Fibroblast of lung (primary cell): Measurements from ENCODE around the gene FCHO1. TPM values are rescaled to one million over a fixed set of nuclear protein-coding genes. Genes with fewer than 3 reads are reported as not detected.

Source experiments
- DNase-seq, 2 donors: peaks; one replicate each; pipeline versions ENCODE4 v3.0.0 to v3.0.0-alpha.2; 2010; ENCODE audit warnings: low read depth in 2 of 2
- H2AFZ ChIP-seq: 2 replicates; pipeline ENCODE4 v1.5.1; 2012; ENCODE audit warnings: low read length, control low read depth, inconsistent platforms
- H3K27ac ChIP-seq: 2 replicates; pipeline ENCODE4 v1.5.1; 2011; ENCODE audit warnings: low read length, control low read depth; ENCODE audit not compliant: insufficient read depth
- H3K27me3 ChIP-seq: 2 replicates; pipeline ENCODE4 v1.5.1; 2011; ENCODE audit warnings: mild to moderate bottlenecking, low read length; ENCODE audit not compliant: control insufficient read depth, insufficient read depth
- H3K36me3 ChIP-seq: 2 replicates; pipeline ENCODE4 v1.5.1; 2011; ENCODE audit warnings: low read length; ENCODE audit not compliant: control insufficient read depth, insufficient read depth
- H3K4me1 ChIP-seq: 2 replicates; pipeline ENCODE4 v1.5.1; 2011; ENCODE audit warnings: low read length; ENCODE audit not compliant: control insufficient read depth, insufficient read depth; ENCODE audit errors: extremely low read depth
- H3K4me2 ChIP-seq: 2 replicates; pipeline ENCODE4 v1.5.1; 2011; ENCODE audit warnings: low read length, control low read depth; ENCODE audit not compliant: insufficient read depth; ENCODE audit errors: extremely low read depth
- H3K4me3 ChIP-seq, 4 experiments: fragments of 200-600 bp in 1 of 4; sonication (generic) in 1 of 4; replicated peaks in 1 of 4; 2 replicates each; pipeline ENCODE4 v1.5.1; 2011 to 2016; ENCODE audit warnings: low read length in 4 of 4, low read depth in 3 of 4, mild to moderate bottlenecking in 3 of 4, control low read depth in 2 of 4, inconsistent platforms in 1 of 4, mixed read lengths in 1 of 4; ENCODE audit not compliant: insufficient read depth in 1 of 4; ENCODE audit errors: control extremely low read depth in 1 of 4
- H3K79me2 ChIP-seq: 2 replicates; pipeline ENCODE4 v1.5.1; 2012; ENCODE audit warnings: mild to moderate bottlenecking, low read length, inconsistent platforms; ENCODE audit not compliant: control insufficient read depth, insufficient read depth
- H3K9ac ChIP-seq: 2 replicates; pipeline ENCODE4 v1.5.1; 2011; ENCODE audit warnings: mild to moderate bottlenecking, low read length, control low read depth; ENCODE audit not compliant: insufficient read depth
- H3K9me3 ChIP-seq: 2 replicates; pipeline ENCODE4 v1.5.1; 2012; ENCODE audit warnings: low read depth, low read length; ENCODE audit not compliant: control insufficient read depth, insufficient read depth
- H4K20me1 ChIP-seq: 2 replicates; pipeline ENCODE4 v1.5.1; 2011; ENCODE audit warnings: low read length; ENCODE audit not compliant: control insufficient read depth, insufficient read depth; ENCODE audit errors: extremely low read depth
- EZH2 ChIP-seq: IDR thresholded peaks from 2 replicates; pipeline ENCODE4 v1.5.1; 2012; ENCODE audit warnings: low read length, control low read depth, mild to moderate bottlenecking; ENCODE audit errors: missing control alignments
- polyA plus RNA-seq, 2 donors: library from polyadenylated mRNA; depleted of rRNA in 1 of 2; stranded (reverse) in 1 of 2; unstranded in 1 of 2; fragments of >200 nt; gene quantifications; 2 replicates each; pipeline ENCODE4 v1.2.1, GENCODE V29; 2011 to 2012; ENCODE audit warnings: missing spikeins in 1 of 2
- total RNA-seq: library from RNA; depleted of rRNA; stranded (reverse); fragments of >200 nt; gene quantifications from 2 replicates; pipeline ENCODE4 v1.2.1, GENCODE V29; 2014
- TF ChIP-seq, protein P1 (sequence below), 2 donors: IDR thresholded peaks in 1 of 2; conservative IDR thresholded peaks in 1 of 2; 1 replicate in 1 of 2; 2 replicates in 1 of 2; pipeline ENCODE4 v1.5.1; 2011 to 2012; ENCODE audit warnings: low read length in 2 of 2, control low read depth in 1 of 2, inconsistent platforms in 1 of 2, low read depth in 1 of 2, mild to moderate bottlenecking in 1 of 2

FCHO1 gene
- total and polyA plus RNA-seq, 2 donors (not counting 1 experiment from before 2014, with no cell fraction given) = 0.07 to 0.33 TPM

DNA sequence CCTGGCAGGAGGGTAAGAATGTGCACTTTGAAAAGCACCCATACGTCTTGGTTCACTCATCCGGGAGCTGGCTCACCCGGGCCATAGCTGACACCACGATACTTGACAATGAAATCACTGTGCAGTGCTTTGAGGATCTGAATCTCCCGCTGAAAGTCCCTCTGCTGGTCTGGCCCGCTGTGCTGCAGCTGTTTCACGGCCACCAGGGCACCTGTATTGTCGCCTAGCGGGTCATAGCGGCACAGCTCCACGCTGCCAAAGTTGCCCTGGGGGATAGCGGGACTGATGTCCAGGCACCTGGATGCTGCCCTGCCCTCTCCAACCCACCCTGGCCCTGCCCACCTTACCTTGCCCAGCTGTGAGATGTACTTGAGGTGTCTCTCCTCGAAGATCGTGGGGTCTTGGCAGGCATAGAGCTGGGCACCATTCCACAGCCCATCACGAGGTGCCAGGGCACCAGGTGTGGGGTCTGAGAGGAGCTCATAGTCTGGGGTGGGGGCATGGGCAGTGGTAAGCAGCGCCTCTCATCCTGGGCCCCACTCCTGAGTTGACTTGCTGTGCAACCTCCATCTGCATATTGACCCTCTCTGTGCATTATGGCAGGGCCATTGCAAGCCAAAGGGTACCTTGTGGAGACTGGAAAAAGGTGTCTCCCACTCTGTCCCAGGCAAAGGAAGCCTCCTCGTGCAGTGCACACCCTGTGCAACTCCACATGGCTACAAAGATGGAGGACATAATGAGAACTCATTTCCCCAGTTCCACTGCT lies 81.3 kb downstream of the FCHO1 start:
- H3K4me1 ChIP-seq = no peaks in the 10 kb centered on the region
- no peak overlapping the region for H3K9ac ChIP-seq
- H3K4me3 ChIP-seq = no peak overlapping the region
- H3K27ac ChIP-seq = no peak overlapping the region
- H3K27me3 ChIP-seq = peaks cover 4% of the 10 kb centered on the region
- H2AFZ ChIP-seq = no peak overlapping the region
- TF ChIP-seq, protein P1, sequence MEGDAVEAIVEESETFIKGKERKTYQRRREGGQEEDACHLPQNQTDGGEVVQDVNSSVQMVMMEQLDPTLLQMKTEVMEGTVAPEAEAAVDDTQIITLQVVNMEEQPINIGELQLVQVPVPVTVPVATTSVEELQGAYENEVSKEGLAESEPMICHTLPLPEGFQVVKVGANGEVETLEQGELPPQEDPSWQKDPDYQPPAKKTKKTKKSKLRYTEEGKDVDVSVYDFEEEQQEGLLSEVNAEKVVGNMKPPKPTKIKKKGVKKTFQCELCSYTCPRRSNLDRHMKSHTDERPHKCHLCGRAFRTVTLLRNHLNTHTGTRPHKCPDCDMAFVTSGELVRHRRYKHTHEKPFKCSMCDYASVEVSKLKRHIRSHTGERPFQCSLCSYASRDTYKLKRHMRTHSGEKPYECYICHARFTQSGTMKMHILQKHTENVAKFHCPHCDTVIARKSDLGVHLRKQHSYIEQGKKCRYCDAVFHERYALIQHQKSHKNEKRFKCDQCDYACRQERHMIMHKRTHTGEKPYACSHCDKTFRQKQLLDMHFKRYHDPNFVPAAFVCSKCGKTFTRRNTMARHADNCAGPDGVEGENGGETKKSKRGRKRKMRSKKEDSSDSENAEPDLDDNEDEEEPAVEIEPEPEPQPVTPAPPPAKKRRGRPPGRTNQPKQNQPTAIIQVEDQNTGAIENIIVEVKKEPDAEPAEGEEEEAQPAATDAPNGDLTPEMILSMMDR (conservative IDR thresholded peaks at IDR 0.05 in 1 of 2, IDR thresholded peaks at IDR 0.05 in 1 of 2; ENCODE audit: low read depth in 1 of 2, low read length in 2 of 2) = no peak
- no peak for TF ChIP-seq EZH2
- no peak overlapping the region for H3K4me2 ChIP-seq
- H4K20me1 ChIP-seq = no peaks in the 10 kb centered on the region
- no peaks in the 10 kb centered on the region for H3K36me3 ChIP-seq
- DNase-seq = no peak
- no peaks in the 10 kb centered on the region for H3K9me3 ChIP-seq
- H3K79me2 ChIP-seq = no peaks in the 10 kb centered on the region

- H2AFZ ChIP-seq = no peak overlapping the region
- no peaks in the 10 kb centered on the region for H3K36me3 ChIP-seq
- H4K20me1 ChIP-seq = no peaks in the 10 kb centered on the region
- no peaks in the 10 kb centered on the region for H3K79me2 ChIP-seq
- no peak overlapping the region for H3K9ac ChIP-seq
- no peak overlapping the region for H3K4me2 ChIP-seq
- no peaks in the 10 kb centered on the region for H3K4me1 ChIP-seq
- peaks cover 4% of the 10 kb centered on the region for H3K27me3 ChIP-seq
- TF ChIP-seq, protein P1 (conservative IDR thresholded peaks at IDR 0.05 in 1 of 2, IDR thresholded peaks at IDR 0.05 in 1 of 2; ENCODE audit: low read depth in 1 of 2, low read length in 2 of 2) = peak in 1 of 2 donors; percentile 13
- no peak for TF ChIP-seq EZH2
- no peaks in the 10 kb centered on the region for H3K9me3 ChIP-seq
- H3K27ac ChIP-seq = no peak overlapping the region
- no peak overlapping the region for H3K4me3 ChIP-seq
- no peak for DNase-seq
These were observed 83.3 kb downstream of the FCHO1 start for GRCh38 chr19:17834350-17835181.
